GM12874 (cell line): ENCODE data around the gene ZSWIM8.

ENCODE experiments used
- CTCF ChIP-seq: IDR thresholded peaks from 2 replicates; pipeline ENCODE4 v1.5.1; 2011; ENCODE audit warnings: low read depth, mild to moderate bottlenecking, control low read depth, low read length, moderate library complexity; ENCODE audit not compliant: insufficient read depth

ZSWIM8 gene

GRCh38 chr10:73785211-73785720 lies at the start of gene ZSWIM8:
ZSWIM8 (plus strand) TSS chr10:73785606; CDS start chr10:73785879, 273 bp downstream.
- no peak for TF ChIP-seq CTCF

- no peak for TF ChIP-seq CTCF
These were observed 43.0 kb upstream of the ZSWIM8 start for GRCh38 chr10:73742454-73742734.

GRCh38 chr10:73743327-73743904 lies 42.0 kb upstream of the ZSWIM8 start:
- no peak for TF ChIP-seq CTCF

GRCh38 chr10:73743905-73744663 lies 41.3 kb upstream of the ZSWIM8 start, which contains the start of gene SEC24C:
SEC24C (plus strand) TSS chr10:73744372; CDS start chr10:73746833, 2,461 bp downstream.
- no peak for TF ChIP-seq CTCF

- no peak for TF ChIP-seq CTCF
These were observed 40.8 kb upstream of the ZSWIM8 start for GRCh38 chr10:73744664-73744975.

- no peak for TF ChIP-seq CTCF
These were observed 38.7 kb upstream of the ZSWIM8 start for GRCh38 chr10:73746721-73747120.

- no peak for TF ChIP-seq CTCF
These were observed 34.6 kb upstream of the ZSWIM8 start for GRCh38 chr10:73750819-73751218.
